Measurements from ENCODE around the gene SLC6A6. TPM values are rescaled to one million over a fixed set of nuclear protein-coding genes. Genes with fewer than 3 reads are reported as not detected.

The SLC6A6 gene
- polyA plus RNA-seq, 3 donors, result 16.7 to 27.5 (median 22.6) TPM

DNA sequence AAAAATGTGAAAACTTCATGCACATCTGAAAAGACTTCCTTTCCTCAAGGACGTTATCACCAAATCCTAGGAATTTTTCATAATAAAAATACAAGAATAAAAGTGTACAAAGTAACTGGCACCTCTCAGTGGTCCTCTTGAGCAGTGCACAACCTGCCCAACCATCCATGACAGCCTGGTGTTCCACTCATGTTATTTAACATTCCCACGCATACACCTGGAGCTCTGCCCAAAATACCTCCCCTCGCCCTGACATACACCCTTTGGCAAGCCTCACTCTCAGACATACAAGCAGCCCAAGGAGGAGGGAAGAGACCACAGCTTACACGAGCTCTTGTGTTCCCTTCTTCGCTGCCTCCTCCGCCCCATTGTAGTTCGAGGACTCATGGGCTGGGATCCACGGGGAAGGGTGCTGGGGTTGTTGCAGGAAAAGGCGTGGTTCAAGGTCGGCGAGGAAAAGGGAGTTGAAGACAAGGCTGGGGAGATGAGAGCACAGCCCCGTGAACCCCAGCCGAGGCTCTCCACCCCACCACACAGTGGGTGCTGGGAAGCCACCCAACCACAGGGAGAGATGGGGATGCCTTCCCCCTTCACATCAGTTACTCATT is 114.4 kb downstream of the SLC6A6 start:
- DNase-seq, result no peak

DNA sequence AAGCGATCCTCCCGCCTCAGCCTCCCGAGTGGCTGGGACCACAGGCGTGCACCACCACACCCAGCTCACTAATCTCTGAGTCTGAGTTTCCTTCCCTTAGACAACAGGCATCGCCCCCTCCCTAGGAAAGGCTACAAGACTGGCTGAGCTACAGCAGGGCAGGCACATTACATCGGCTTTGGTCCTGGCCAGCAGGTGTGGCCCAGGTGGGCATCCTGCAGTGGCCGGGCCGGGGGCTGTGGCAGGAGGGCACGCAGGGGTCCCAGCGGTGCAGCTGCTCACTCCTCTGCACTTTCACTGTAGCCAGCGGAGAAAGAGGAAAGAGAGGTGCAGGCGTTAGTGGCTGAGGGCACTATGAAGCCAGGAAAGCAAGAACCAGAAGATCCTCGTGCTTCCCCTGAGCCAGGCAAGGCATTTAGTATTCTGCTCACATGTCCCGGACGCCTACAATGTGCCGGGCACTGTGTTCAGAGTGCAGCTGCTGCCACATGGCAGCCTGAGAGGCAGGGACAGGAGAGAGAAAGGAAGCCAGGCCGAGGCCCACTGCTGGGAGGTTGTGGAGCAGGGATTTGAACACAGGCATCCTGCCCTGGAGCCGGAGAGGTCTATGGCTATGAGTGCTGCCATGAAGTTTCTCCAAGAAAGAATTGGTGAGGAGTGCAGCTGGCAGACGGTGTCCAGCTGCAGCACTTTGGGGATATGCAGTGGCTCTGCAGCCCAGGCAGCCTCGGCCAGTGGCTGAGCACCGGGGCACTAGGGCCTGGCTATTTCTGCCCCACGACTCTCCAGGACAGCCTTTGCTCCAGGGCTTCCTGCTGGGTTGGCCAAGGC is 115.4 kb downstream of the SLC6A6 start:
- no peak for DNase-seq

DNA sequence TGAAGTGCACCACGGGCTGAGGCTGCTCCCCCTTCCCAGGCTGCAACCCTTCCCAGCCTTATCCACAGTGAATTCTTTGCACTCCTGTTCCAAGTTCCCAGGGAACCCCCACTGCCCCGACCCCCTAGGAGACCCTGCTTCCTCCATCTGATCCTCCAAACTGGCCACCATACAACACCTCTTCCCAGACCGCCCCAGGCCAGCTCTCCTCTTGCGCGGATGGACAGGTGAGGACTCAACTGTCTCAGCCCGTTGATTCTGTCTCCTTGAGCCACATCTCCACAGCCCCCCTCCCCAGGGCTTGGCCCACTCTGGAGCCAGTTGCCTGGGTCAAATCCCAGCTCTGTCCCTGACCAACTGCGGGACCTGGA is 116.0 kb downstream of the SLC6A6 start:
- no peak for DNase-seq

DNA sequence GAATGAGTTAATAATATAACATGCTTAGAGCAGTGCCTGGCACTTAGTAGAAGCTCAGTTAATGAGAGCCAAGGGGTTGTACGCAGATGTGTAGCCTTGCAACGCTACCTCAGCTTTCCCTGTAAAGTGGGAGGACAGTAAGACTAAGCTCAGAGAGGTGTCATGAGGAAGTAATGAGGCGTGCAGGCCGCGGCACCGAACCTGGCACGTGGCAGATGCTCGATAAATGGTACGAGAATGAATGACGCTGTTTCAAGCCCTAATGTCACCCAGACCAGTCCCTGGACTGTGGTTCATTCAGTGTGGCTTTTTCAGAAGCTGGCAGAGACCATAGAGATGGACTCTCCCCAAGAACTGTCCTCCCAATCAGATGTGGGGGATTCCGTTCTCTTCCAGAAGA is 116.5 kb downstream of the SLC6A6 start:
- no peak for DNase-seq

DNA sequence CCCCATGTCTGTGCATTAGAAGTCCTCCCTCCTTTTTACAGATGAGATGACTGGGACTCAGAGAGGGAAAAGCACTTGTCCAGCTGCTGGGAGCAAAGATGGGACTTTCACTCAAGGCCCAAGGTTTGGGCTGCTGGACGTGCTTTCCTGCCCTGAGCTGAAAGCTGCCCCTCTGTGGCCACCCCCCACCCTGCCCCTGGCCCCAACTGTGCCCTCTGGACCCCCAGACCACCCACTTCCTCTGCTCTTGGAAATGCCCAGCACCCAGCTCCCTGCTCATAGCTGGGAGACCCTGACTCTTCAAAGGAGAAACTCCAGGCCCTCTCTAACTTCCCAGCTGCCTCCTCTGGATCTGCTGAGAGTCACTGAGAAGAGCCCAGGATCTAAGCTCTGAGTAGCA is 117.0 kb downstream of the SLC6A6 start:
- DNase-seq, result no peak

DNA sequence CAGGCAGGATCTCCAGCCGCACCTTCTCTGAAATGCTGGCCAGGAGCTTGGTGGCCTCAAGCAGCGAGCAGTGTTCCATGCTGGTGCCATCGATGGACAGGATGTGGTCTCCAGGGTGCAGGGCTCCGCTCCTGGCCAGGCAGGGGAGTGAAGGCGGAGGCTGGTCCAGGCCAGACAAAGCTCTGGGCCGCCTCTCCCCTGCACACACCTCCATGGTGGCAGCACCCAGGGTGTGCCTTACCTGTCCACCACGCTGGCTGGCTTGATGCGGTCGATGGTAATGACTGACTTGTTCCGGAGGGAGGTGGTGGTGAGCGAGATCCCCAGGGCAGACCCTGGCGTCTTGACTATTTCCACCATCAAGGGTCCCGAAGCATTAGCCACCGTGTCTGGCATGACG is 117.7 kb downstream of the SLC6A6 start:
- DNase-seq, result no peak

DNA sequence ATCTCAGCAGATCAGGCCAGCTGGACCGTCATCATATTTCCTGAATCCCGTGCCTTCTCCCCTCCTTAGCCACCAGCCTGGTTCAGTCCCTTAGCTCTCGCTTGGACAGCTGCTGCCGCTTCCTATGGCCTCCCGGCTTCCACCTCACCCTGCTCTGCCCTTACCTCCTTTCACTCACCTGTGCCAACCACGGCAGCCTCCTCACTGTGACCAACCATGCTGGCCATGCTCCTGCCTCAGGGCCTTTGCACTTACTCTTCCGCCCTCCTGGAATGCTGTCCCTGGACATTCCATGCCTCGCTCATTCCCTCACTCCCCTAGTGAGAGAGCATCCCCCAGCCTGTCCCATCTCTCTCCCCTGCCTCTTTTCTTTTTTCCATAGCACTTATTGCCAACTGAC is 118.6 kb downstream of the SLC6A6 start:
- DNase-seq, result no peak

DNA sequence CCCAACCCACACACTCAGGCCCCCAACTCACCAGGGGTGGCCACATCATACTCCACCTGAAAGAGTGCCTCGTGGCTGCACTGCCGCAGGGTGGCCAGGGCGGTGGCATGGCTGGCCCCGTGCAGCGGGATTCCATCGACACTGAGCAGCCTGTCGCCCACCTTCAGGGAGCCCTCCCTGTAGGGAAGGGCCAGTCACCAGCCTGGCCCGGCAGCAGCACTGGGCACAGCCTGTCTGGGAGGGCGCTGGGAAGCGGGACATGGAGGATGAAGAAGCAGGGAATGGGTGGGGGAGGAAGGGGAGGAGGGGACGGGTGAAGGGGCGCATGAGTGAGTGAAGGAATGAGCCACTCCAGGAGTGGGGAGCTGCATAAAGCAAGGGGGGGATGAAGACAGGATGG is 119.2 kb downstream of the SLC6A6 start:
- no peak for DNase-seq

DNA sequence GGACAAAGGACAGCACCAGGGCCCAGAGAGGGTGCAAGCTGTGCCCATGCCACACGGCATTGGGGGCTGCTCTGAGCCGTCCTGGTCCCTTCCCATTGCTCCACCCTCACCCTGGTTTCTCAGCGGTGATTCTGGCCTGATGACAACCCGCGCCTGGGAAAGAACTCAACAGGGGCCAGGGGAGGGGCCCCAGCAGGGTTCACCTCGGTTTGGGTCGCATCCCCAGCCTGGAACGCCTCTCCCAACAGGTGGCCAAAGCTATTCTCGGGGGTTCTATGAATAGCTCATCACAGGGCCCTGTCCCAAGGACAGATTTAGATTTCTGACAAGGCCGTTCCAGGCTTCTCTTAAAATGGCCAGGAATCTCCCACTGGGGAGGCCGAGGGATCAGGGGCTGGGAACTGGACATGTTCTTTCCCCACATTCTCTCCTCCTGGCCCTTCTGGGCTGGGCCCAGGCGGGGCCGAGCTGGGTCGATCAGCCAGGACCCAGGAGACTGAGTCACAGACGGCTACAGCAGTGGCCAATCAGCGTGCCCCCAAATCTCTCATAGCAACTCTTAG is 119.8 kb downstream of the SLC6A6 start:
- no peak for DNase-seq

DNA sequence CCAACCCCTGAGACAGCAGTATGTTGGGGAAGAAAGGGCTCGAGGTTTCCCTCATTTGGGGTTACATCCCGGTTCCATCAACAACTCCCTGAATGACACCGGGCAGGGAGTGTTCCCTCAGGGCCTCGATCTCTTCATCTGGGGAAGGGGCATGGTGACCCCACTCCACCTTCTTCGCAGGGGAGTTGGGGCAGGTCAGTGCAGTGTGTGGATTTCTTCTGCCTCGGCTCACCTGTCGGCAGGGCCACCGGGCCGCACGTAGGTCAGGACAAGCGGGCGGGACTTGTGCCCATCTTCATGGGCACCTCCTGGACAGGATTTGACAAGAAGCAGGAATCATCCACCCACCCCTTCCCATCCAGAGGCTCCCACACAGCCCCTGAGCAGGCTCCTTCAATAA is 120.4 kb downstream of the SLC6A6 start:
- DNase-seq, result no peak

DNA sequence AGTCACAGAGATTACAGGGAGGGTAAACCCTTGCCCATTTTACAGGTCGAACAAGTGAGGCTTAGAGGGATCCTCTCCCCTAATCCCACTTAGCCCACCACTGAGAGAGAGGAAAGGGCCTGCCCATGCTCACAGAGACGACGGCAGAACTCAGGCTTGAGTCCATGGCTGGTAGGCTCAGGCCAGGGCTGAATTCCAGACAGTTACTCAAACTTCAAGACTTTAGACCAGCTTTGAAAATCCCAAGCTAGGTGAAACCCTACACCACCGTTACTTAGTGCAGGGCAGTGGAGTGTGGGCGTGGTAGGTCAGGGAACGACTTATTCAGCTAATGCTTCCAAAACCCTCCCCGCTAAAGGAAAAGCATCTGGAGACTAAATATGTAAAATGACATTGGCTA is 121.4 kb downstream of the SLC6A6 start:
- no peak for DNase-seq

DNA sequence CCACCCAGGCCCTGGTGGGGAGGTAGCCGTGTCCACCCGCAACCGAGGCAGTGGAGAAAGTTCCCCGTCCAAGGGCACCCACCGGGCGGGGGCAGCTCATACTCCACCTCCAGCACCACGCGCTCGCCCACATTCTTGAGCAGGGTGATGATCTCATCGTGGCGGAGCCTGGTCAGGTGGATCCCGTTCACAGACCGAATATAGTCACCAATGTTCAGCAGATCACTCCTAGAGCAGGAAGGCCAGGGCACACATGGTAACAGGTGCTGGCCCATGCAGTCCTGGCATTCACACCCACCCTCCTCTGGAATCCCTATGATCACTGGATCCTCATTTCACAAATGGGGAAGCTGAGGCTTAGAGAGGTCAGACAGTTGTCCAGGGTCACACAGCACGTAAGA is 121.9 kb downstream of the SLC6A6 start:
- no peak for DNase-seq

DNA sequence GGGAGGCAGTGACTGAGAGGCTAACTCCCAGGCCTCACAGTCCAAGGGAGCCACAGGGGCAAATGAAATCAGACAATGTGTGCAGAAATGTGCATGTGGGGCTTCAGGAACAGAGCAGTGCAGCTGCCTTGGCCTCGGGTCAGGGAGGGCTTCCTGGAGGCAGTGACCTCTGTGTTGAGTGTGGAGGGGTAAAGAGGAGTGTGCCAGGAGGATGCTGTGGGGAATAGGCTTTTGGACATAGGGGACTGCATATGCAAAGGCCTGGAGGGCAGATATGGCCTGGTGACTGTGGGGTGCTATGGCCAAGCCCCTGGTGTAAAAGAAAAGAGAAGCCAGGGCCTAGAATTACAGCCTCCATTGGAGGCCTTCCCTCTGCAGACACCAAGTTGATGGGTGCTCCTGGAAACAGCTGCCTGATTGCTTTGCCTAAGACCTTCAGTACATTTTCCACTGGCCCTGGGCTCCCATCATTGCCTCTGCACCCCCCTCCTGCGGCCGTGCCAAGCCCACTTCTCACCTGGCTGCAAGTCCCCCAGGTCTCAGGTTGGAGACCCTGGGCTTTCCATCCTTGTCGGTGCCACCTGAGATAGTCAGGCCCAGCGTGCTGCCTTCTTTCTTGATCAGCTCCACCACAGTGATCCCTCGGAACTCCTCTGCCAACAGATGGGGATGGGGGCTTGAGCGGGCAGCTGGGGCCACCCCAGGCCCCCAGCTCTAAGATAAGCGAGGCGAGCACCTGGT is 122.7 kb downstream of the SLC6A6 start:
- DNase-seq, result no peak

DNA sequence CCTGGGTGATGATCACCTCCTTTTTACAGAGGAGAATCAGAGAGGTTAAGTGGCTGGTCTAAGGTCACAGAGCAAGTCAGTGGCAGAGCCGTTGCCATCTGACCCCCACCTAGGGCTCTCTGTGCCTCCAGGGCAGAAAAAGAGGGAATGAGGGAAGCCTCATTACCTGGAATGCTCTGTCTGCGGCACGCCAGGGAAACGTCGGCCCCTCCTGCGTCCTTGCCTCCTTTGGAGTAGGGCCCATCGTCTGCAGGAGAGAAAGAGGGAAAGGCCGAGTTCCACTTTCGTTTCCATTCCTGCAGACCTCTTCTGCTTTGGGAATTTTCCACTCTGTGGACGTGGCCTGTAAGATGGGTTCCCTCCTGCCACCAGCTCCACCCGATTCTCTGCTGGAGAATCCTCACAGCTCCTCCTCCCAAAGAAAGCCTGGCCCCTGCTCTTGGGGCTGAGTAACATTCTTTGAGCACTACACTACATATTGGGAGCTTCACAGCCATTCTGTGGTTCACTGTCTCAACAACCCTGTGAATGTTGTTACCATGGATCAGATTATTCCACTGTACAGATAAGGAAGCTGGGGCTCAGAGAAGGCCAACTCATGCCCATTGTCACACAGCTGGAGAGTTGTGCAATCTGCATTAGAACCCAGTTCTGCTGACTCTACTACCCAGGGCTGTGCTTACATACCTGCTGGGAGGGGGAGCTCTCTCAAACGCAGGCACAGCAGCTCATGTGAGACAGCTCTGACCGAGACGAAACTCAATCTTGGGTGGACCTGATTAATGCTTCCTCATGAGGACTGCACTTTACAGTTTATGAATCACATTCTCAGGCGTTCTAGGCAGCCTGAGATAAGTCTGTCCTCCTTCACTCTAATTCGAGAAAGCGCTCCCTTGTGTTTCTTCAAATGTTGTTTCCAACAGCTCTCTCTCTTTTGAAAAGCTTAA is 123.6 kb downstream of the SLC6A6 start:
- no peak for DNase-seq

DNA sequence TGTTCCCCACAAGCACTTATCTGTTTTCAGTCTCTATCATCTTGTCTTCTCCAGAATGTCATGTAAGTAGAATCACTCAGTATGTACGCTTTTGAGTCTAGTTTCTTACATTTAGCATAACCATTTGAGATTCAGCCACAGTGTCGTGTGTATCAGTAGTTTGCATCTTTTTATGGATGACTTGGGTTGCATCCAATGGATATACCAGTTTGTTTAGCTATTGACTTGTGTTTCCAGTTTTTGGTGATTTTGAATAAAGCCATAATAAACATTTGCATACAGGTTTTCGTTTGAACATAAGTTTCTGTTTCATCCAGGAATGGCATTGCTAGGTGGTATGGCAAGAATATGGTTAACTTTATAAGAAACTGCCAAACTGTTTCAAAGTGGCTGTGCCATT is 125.7 kb downstream of the SLC6A6 start:
- DNase-seq, result no peak

DNA sequence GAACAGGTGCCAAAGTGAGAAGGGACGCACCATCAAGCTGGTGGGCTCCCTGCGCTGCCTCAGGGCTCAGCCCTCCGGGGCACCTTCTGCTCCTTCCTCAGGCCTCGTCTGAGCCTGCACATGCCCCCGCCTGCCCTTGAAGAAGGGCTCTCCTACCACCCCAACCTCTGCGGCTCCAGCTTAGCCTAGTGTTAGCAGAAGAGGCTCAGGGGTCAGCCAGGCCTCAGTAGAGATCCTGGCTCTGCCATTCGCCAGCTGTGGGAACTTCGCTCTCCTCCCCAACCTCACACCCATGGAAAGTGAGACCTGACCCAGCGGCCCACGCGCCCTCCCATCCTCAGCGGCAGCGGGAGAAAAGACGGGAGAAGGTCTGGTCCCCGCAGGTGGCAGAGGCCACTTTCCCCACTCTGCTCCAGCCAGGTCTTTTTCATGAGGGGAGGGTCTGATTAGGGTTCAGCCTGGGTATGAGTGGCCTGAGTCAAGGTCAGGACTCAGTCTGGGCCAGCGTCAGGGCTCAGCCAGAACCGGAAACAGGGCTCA is 129.5 kb downstream of the SLC6A6 start:
- no peak for DNase-seq

DNA sequence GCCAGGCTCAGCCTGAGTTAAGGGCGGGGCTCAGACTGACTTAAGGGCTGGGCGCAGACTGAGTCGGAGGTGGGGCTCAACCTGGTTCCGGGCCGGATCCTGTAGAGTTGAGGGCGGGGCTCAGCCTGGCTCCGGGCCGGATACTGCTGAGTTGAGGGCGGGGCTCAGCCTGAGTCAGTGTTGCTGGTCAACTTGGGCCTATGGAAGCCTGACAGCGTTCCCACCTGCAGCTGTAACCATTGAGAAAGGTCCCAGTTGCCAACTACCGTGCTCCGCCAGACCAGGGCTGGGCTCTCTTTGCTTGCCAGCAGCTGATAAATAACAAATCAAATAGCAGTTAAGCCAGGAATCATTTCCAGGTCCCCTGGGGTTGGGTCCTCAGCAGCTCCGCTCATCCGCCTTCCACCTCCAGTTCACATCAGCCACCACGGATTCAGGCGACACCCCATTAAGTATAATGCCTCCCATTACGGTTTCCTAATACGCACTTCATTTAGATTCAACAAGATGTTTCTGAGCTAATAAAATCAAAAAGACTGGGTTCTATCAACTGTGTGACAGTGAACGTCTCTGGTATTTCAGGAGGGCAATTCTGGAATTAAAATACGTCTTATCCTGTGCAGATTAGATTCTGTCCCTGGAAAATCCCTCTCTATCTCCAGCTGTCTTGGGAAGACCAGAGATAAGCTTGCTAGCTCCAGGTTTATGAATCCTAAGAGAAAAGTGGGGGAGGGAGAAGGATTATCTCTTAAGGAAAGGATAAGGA is 130.5 kb downstream of the SLC6A6 start:
- DNase-seq, result no peak

DNA sequence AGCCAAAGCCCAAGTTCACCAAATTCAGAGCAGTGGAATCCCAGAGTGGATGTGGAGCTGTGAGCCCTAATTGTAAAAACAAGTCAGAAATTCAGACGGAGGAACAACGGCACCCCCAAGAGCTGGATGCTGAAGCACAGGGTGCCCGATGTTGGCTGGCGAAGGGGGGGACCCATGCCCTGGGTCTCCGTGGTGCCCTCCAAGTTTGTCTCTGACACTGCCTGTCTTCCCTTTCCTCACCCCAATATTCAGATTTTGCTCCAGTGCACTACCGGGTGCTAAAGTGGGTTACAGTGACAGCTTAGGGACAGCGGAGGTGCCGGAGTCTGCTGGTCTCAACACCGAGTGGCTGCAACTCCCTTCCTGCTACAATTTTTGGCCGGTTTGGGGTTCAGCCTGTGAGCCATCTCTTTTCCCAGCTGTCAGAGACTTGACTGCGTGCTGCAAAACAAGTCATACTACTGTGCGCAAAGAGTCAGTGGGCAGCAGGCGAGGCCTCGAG is 131.1 kb downstream of the SLC6A6 start:
- DNase-seq, result no peak

DNA sequence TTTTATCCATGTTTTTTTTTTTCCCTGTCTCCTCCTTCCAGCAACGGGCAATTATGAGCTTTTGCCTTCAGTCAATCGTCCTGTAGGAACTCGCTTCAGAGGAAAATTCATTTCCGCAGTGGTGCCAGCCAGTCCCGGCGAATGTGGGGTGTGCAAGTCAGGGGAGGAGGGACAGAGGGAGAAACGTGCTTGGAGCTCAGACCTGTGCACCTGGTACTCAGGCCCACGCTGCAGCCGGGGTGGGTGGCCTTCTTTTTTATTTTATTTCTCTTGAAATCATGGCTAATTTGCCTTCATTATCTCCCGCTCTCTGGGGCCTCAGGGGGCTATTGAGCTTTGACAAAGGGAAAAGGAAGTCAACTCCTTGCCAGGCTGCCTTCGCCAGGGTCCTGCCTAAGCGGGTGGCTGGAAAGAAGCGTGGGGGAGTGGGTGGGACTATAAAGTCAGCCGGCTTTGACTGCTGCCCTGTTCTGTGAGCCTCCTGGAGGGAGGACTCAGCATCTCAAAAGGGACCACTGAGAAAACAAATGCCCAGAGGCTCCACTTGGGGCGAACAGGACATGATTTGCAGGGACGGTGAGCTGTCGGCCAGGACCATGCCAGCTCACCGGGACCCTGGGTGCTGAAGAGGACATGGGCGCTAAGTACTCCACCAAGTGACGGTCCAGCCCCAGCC is 132.2 kb downstream of the SLC6A6 start:
- DNase-seq, result no peak

DNA sequence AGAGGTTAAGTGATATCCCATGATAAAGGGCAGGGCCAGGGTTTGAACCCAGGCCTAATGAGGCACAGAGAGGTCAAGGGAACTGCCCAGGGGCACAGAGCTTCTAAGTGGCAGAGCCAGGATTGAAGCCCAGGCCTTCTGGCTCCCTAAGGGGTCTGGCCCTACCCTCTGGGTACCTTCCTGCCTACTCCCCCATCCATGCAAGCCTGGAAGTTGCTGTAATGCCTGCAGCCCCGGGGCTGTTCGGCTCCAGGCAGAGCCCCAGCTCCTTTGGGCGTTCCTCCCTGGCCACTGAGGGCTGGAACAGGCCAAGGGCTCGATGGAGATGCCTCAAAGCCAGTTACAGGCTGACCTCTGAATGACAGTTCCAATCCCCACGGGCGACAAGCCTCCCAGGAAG is 133.2 kb downstream of the SLC6A6 start:
- DNase-seq, result no peak
